GM23338 (cell line): ENCODE data around the gene TSPYL2. TPM values are rescaled to one million over a fixed set of nuclear protein-coding genes. Genes with fewer than 3 reads are reported as not detected.

Experiments
- ATAC-seq: fragments of 200-7000 bp; cut with Tn5 transposase; 3 replicates; pipeline ENCODE4 v1.9.1; 2020
- DNase-seq: peaks from one replicate; pipeline ENCODE4 v3.0.0-alpha.2; 2015; ENCODE audit warnings: low spot score
- H2AFZ ChIP-seq: fragments of 200-600 bp; sonication (generic); 2 replicates; pipeline ENCODE4 v1.8.0; 2016; ENCODE audit warnings: antibody characterized with exemption, mild to moderate bottlenecking, moderate library complexity
- H3F3A ChIP-seq: fragments of 200-600 bp; sonication (generic); replicated peaks from 2 replicates; pipeline ENCODE4 v1.8.0; 2017; ENCODE audit warnings: antibody characterized with exemption, mixed run types, low read depth
- H3K27ac ChIP-seq: fragments of 200-600 bp; sonication (generic); 2 replicates; pipeline ENCODE4 v1.6.1; 2016; ENCODE audit warnings: low read depth
- H3K27me3 ChIP-seq: fragments of 200-600 bp; sonication (generic); 2 replicates; pipeline ENCODE4 v1.8.0; 2016; ENCODE audit warnings: mild to moderate bottlenecking, mixed run types, moderate library complexity; ENCODE audit not compliant: insufficient read depth
- H3K36me3 ChIP-seq: fragments of 200-600 bp; sonication (generic); 2 replicates; pipeline ENCODE4 v1.8.0; 2016; ENCODE audit warnings: mild to moderate bottlenecking; ENCODE audit not compliant: insufficient read depth
- H3K4me1 ChIP-seq: fragments of 200-600 bp; sonication (generic); 2 replicates; pipeline ENCODE4 v1.8.0; 2016; ENCODE audit warnings: mild to moderate bottlenecking, moderate library complexity; ENCODE audit not compliant: insufficient read depth
- H3K4me2 ChIP-seq: fragments of 200-600 bp; sonication (generic); 2 replicates; pipeline ENCODE4 v1.7.1; 2017; ENCODE audit warnings: mixed run types
- H3K4me3 ChIP-seq: fragments of 200-600 bp; sonication (generic); 2 replicates; pipeline ENCODE4 v1.6.1; 2016; ENCODE audit warnings: mixed run types
- H3K79me2 ChIP-seq: fragments of 200-600 bp; sonication (generic); replicated peaks from 2 replicates; pipeline ENCODE4 v1.8.0; 2017; ENCODE audit warnings: mild to moderate bottlenecking; ENCODE audit not compliant: insufficient read depth
- H3K9me2 ChIP-seq: fragments of 200-600 bp; sonication (generic); 2 replicates; pipeline ENCODE4 v1.8.0; 2017; ENCODE audit not compliant: insufficient read depth
- H4K20me1 ChIP-seq: fragments of 200-600 bp; sonication (generic); replicated peaks from 2 replicates; pipeline ENCODE4 v1.8.0; 2017; ENCODE audit warnings: mild to moderate bottlenecking; ENCODE audit not compliant: insufficient read depth
- H3K27ac Mint-ChIP-seq: 2 replicates; pipeline ENCODE4 v1.8.0; 2020; ENCODE audit warnings: inconsistent platforms, mild to moderate bottlenecking, moderate library complexity, mixed read lengths
- H3K27me3 Mint-ChIP-seq: 3 replicates; pipeline ENCODE4 v1.8.0; 2022; ENCODE audit warnings: low read depth, mild to moderate bottlenecking, moderate library complexity, mixed read lengths, inconsistent platforms; ENCODE audit not compliant: insufficient read depth, poor library complexity
- H3K36me3 Mint-ChIP-seq: 3 replicates; pipeline ENCODE4 v1.8.0; 2021; ENCODE audit warnings: low read depth, mild to moderate bottlenecking, inconsistent platforms, moderate library complexity, mixed read lengths
- H3K4me1 Mint-ChIP-seq: 3 replicates; pipeline ENCODE4 v1.8.0; 2020; ENCODE audit warnings: mild to moderate bottlenecking, inconsistent platforms, mixed read lengths
- H3K4me3 Mint-ChIP-seq: 3 replicates; pipeline ENCODE4 v1.8.0; 2021; ENCODE audit warnings: moderate library complexity, mild to moderate bottlenecking, inconsistent platforms, mixed read lengths
- H3K9me3 Mint-ChIP-seq: 3 replicates; pipeline ENCODE4 v1.8.0; 2020; ENCODE audit warnings: moderate library complexity, mild to moderate bottlenecking, inconsistent platforms, mixed read lengths
- CREB1 ChIP-seq: fragments of 250-450 bp; sonication (Bioruptor Pico); IDR thresholded peaks from 2 replicates; pipeline ENCODE4 v1.5.0; 2020; ENCODE audit warnings: low read depth, mild to moderate bottlenecking, moderate library complexity
- CTCF ChIP-seq, 2 experiments: fragments of 200-600 bp in 1 of 2; sonication (generic) in 1 of 2; conservative IDR thresholded peaks; 2 replicates each; pipeline versions ENCODE4 v1.5.1 to v1.6.1; 2016 to 2017; ENCODE audit warnings: antibody characterized with exemption in 2 of 2, low read depth in 2 of 2, mild to moderate bottlenecking in 2 of 2, moderate library complexity in 1 of 2
- ETS1 ChIP-seq: IDR thresholded peaks from 2 replicates; pipeline ENCODE4 v1.6.1; 2016; ENCODE audit warnings: antibody characterized with exemption
- POLR2AphosphoS5 ChIP-seq: IDR thresholded peaks from 2 replicates; pipeline ENCODE4 v1.6.1; 2016; ENCODE audit warnings: antibody characterized with exemption, low read depth
- REST ChIP-seq: IDR thresholded peaks from one replicate; pipeline ENCODE4 v1.6.1; 2018; ENCODE audit warnings: antibody characterized with exemption; ENCODE audit not compliant: unreplicated experiment
- ZNF331 ChIP-seq: fragments of 250-450 bp; sonication (Bioruptor Pico); IDR thresholded peaks from 2 replicates; pipeline ENCODE4 v1.5.0; 2020; ENCODE audit warnings: low read depth, mild to moderate bottlenecking, moderate library complexity
- ZNF462 ChIP-seq: fragments of 250-450 bp; sonication (Bioruptor Pico); IDR thresholded peaks from 2 replicates; pipeline ENCODE4 v1.5.0; 2020; ENCODE audit warnings: mild to moderate bottlenecking, moderate library complexity
- polyA plus RNA-seq: library from polyadenylated mRNA; unstranded; fragments of >200 nt; fragmentation: Nextera tagmentation; extraction: Ambion mirVana; gene quantifications from 2 replicates; pipeline ENCODE4 v1.2.1, GENCODE V29; 2016
- total RNA-seq: library from RNA; depleted of rRNA; stranded (reverse); fragments of >200 nt; shearing (Covaris generic); gene quantifications from 2 replicates; pipeline ENCODE4 v1.2.3, GENCODE V29; 2014

The TSPYL2 gene
- total and polyA plus RNA-seq, 2 experiments from 2014 or later, result 13.4 TPM

- TF ChIP-seq ZNF462 (no peak), CREB1 (CRISPR knock-in tag) (no peak), ZNF331 (no peak), ETS1 (no peak), POLR2AphosphoS5 (no peak)
These were observed 25.9 kb upstream of the TSPYL2 start (continued) for GRCh38 chrX:53056292-53056691.

GRCh38 chrX:53065104-53065503 is 17.1 kb upstream of the TSPYL2 start:
- ATAC-seq, result no peak
- Mint-ChIP-seq H3K36me3 (no peaks in the 10 kb centered on the region), H3K4me1 (no peaks in the 10 kb centered on the region), H3K27me3 (no peaks in the 10 kb centered on the region), H3K27ac (no peak overlapping the region), H3K4me3 (no peak overlapping the region), H3K9me3 (no peaks in the 10 kb centered on the region)
- Histone ChIP-seq H3K27me3 (no peaks in the 10 kb centered on the region), H4K20me1 (no peaks in the 10 kb centered on the region), H2AFZ (no peak overlapping the region), H3F3A (no peaks in the 10 kb centered on the region), H3K36me3 (no peaks in the 10 kb centered on the region), H3K4me1 (no peaks in the 10 kb centered on the region; the same call in 1 of the 2 replicates), H3K4me3 (no peak overlapping the region), H3K79me2 (no peaks in the 10 kb centered on the region), H3K9me2 (no peaks in the 10 kb centered on the region), H3K4me2 (no peak overlapping the region), H3K27ac (no peak overlapping the region)
- DNase-seq, result no peak
- TF ChIP-seq REST (no peak), CTCF (conservative IDR thresholded peaks at IDR 0.05; ENCODE audit: low read depth in 2 of 2) (no peak), ETS1 (no peak)
